NCI-H2107 treated with DMSO at 0.1 percent for 48 hours (cell line): Measurements from ENCODE around the gene PSEN1.

Experiments
- DNase-seq: peaks from one replicate; lab custom pipeline; 2025; ENCODE audit not compliant: unreplicated experiment; lab: John Stamatoyannopoulos, UW

The PSEN1 gene

GRCh38 chr14:73266317-73266716 lies 130.0 kb downstream of the PSEN1 start:
- no peak for DNase-seq

- DNase-seq, result no peak
These were observed 131.2 kb downstream of the PSEN1 start for GRCh38 chr14:73267474-73267873.

GRCh38 chr14:73269729-73270531 lies 133.6 kb downstream of the PSEN1 start:
- no peak for DNase-seq

GRCh38 chr14:73272393-73272792 lies 136.1 kb downstream of the PSEN1 start:
- DNase-seq, result no peak
